ENCODE measurements around the gene EXOC5. TPM values are rescaled to one million over a fixed set of nuclear protein-coding genes. Genes with fewer than 3 reads are reported as not detected.

The EXOC5 gene
- total RNA-seq, 2 experiments from 2014 or later, result 66.5 to 80.2 TPM

DNA sequence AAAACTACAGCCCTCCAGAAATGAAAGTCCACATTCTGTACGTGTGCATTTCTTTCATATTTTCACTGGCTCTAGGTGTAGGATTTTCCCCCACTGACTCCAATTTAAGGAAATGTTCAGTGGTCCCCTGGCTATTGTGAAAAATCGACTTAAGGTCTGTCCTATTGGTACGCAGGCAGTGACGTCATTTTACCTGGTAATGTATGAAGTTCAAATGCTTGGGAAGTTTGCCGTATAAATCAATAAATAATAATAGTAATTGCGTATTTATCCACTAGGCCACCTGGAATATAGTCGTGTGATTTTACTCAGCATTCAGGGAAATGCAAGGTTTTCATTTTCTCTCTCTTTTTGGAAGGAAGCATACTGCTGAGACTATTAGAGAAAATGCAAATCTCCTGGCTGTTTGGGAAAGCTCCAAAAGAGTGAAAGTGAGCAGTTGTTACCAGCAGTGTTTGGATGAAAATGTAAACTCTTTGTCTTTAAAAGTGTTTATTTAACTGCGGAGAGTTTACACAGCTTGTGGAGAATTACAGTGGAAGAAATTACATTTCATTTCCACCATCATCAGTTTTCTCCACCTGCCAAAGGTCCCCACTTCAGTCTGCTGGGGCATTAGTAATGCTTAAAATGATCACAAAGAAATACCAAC is 107.0 kb downstream of the EXOC5 start:
- intact Hi-C loops (cut with DNase I, micrococcal nuclease), result no loop called here
- peaks cover 5% of the 10 kb centered on the region for H3K27me3 Mint-ChIP-seq
- H3K36me3 Mint-ChIP-seq (ENCODE audit: low read depth), result no peaks in the 10 kb centered on the region
- ATAC-seq (no peak), DNase-seq (no peak)
- no peak overlapping the region for H3K4me3 Mint-ChIP-seq
- H3K4me1 Mint-ChIP-seq, result no peaks in the 10 kb centered on the region
- H3K27ac Mint-ChIP-seq, result no peak overlapping the region
- CTCF ChIA-PET, result no interaction called here
- POLR2A ChIA-PET, result no interaction called here
- H3K9me3 Mint-ChIP-seq (ENCODE audit: low read depth), result no peaks in the 10 kb centered on the region

DNA sequence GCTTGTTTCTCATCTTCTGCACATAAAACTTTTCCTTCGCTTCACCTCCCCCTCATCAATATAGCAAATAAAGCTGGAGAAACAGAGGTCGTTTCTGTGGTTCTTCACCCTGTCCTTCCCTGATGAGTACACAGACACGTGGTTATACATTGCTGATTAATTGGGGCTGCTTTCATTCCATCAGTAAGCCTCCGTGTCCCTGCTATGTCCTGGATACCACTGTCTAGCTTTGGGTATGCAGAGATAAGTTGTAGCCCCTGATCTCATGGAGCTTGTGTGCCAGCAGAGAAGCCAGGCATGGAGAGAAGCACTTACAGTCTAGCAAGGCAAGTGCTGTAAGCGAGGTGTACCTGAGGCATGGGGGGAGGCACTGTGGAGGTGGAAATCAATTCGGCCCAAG is 108.4 kb downstream of the EXOC5 start:
- H3K9me3 Mint-ChIP-seq (ENCODE audit: low read depth), result no peaks in the 10 kb centered on the region
- intact Hi-C loops (cut with DNase I, micrococcal nuclease), result no loop called here
- H3K27me3 Mint-ChIP-seq, result peaks cover 11% of the 10 kb centered on the region
- ChIA-PET POLR2A (no interaction called here), CTCF (no interaction called here)
- no peak overlapping the region for H3K27ac Mint-ChIP-seq
- no peaks in the 10 kb centered on the region for H3K36me3 Mint-ChIP-seq (ENCODE audit: low read depth)
- H3K4me1 Mint-ChIP-seq, result no peaks in the 10 kb centered on the region
- ATAC-seq (no peak), DNase-seq (no peak)
- no peak overlapping the region for H3K4me3 Mint-ChIP-seq

- ChIA-PET POLR2A (interaction anchor here (0.6 kb wide), 1 partner anchor 16 kb away, joined by 4 read pairs; no protein-coding TSS in a partner anchor), CTCF (no interaction called here)
- Mint-ChIP-seq H3K9me3 (ENCODE audit: low read depth) (no peaks in the 10 kb centered on the region), H3K36me3 (ENCODE audit: low read depth) (no peaks in the 10 kb centered on the region), H3K4me3 (no peak overlapping the region), H3K27ac (no peak overlapping the region), H3K27me3 (peaks cover 8% of the 10 kb centered on the region), H3K4me1 (no peaks in the 10 kb centered on the region)
- intact Hi-C loops (cut with DNase I, micrococcal nuclease), result no loop called here
- ATAC-seq (no peak), DNase-seq (no peak)
These were observed 115.4 kb downstream of the EXOC5 start for GRCh38 chr14:57153286-57153685.

Other genes starting within 250 kb of the EXOC5 start
- gene AP5M1, start 66 bp upstream of the EXOC5 start, total RNA-seq, result 10 to 100 TPM; 30.8 to 32.7 TPM
- 10 to 100 TPM; 14.2 to 17.6 TPM for gene NAA30, start 121.7 kb upstream of the EXOC5 start, total RNA-seq
- not detected for gene CCDC198, start 225.0 kb upstream of the EXOC5 start, total RNA-seq